Muscle layer of duodenum (tissue), 2 donors: ENCODE measurements around the gene ARHGAP19.

Source experiments
- H3K27ac ChIP-seq: one replicate; pipeline ENCODE4 v1.7.0; 2013; ENCODE audit warnings: mild to moderate bottlenecking, low read length
- H3K27me3 ChIP-seq: one replicate; pipeline ENCODE4 v1.7.0; 2013; ENCODE audit warnings: low read depth, mild to moderate bottlenecking, control low read depth, low read length
- H3K36me3 ChIP-seq, 2 donors: one replicate each; pipeline ENCODE4 v1.7.0; 2013; ENCODE audit warnings: low read length in 2 of 2, control low read depth in 1 of 2, mild to moderate bottlenecking in 1 of 2; ENCODE audit not compliant: insufficient read depth in 2 of 2, control insufficient read depth in 1 of 2
- H3K4me1 ChIP-seq, 2 donors: one replicate each; pipeline ENCODE4 v1.7.0; 2013; ENCODE audit warnings: low read length in 2 of 2, mild to moderate bottlenecking in 2 of 2, control low read depth in 1 of 2, moderate library complexity in 1 of 2; ENCODE audit not compliant: insufficient read depth in 2 of 2, control insufficient read depth in 1 of 2
- H3K4me3 ChIP-seq, 2 donors: one replicate each; pipeline ENCODE4 v1.7.0; 2013; ENCODE audit warnings: low read length in 2 of 2, low read depth in 1 of 2, mild to moderate bottlenecking in 1 of 2
- H3K9me3 ChIP-seq, 2 donors: one replicate each; pipeline ENCODE4 v1.7.0; 2013; ENCODE audit warnings: low read length in 2 of 2, control low read depth in 1 of 2, mild to moderate bottlenecking in 1 of 2; ENCODE audit not compliant: control insufficient read depth in 1 of 2
- donor health status: healthy.

Gene ARHGAP19

GRCh38 chr10:97332591-97333350 is 40.3 kb upstream of the ARHGAP19 start:
- H3K27me3 ChIP-seq, result no peaks in the 10 kb centered on the region
- peak overlapping the region; percentile 96 for H3K27ac ChIP-seq
- H3K9me3 ChIP-seq, result no peaks in the 10 kb centered on the region
- peaks cover 4 to 10% of the 10 kb centered on the region in 2 donors for H3K36me3 ChIP-seq
- peaks cover 10 to 28% of the 10 kb centered on the region in 2 donors for H3K4me1 ChIP-seq
- peak overlapping the region; percentile 87 to 91 for H3K4me3 ChIP-seq

GRCh38 chr10:97331153-97331703 is 38.8 kb upstream of the ARHGAP19 start:
- no peak overlapping the region for H3K27ac ChIP-seq
- H3K4me3 ChIP-seq, result peak overlapping the region in 1 of 2 donors; percentile 87
- H3K36me3 ChIP-seq, result peaks cover 4 to 10% of the 10 kb centered on the region in 2 donors
- H3K9me3 ChIP-seq, result no peaks in the 10 kb centered on the region
- H3K27me3 ChIP-seq, result no peaks in the 10 kb centered on the region
- H3K4me1 ChIP-seq, result peaks cover 10 to 24% of the 10 kb centered on the region in 2 donors

- Histone ChIP-seq H3K27ac (peak overlapping the region; percentile 36), H3K36me3 (peaks cover 4 to 10% of the 10 kb centered on the region in 2 donors), H3K27me3 (no peaks in the 10 kb centered on the region), H3K4me1 (peaks cover 10 to 24% of the 10 kb centered on the region in 2 donors), H3K9me3 (no peaks in the 10 kb centered on the region), H3K4me3 (no peak overlapping the region)
These were observed 37.3 kb upstream of the ARHGAP19 start for GRCh38 chr10:97329766-97330165.

- Histone ChIP-seq H3K4me1 (peaks cover 10 to 24% of the 10 kb centered on the region in 2 donors), H3K9me3 (no peaks in the 10 kb centered on the region), H3K27me3 (no peaks in the 10 kb centered on the region), H3K4me3 (no peak overlapping the region), H3K36me3 (peaks cover 4 to 10% of the 10 kb centered on the region in 2 donors), H3K27ac (peak overlapping the region; percentile 19)
These were observed 36.4 kb upstream of the ARHGAP19 start for GRCh38 chr10:97328646-97329453.

GRCh38 chr10:97327348-97328294 is 35.2 kb upstream of the ARHGAP19 start:
- H3K9me3 ChIP-seq, result no peaks in the 10 kb centered on the region
- H3K27ac ChIP-seq, result no peak overlapping the region
- peaks cover 4 to 10% of the 10 kb centered on the region in 2 donors for H3K36me3 ChIP-seq
- peaks cover 9 to 20% of the 10 kb centered on the region in 2 donors for H3K4me1 ChIP-seq
- H3K27me3 ChIP-seq, result no peaks in the 10 kb centered on the region
- H3K4me3 ChIP-seq, result no peak overlapping the region

- H3K36me3 ChIP-seq, result peaks cover 4 to 10% of the 10 kb centered on the region in 2 donors
These were observed 33.3 kb upstream of the ARHGAP19 start for GRCh38 chr10:97325754-97326153.

GRCh38 chr10:97323501-97323900 is 31.1 kb upstream of the ARHGAP19 start:
- no peaks in the 10 kb centered on the region for H3K27me3 ChIP-seq
- no peak overlapping the region for H3K4me3 ChIP-seq
- H3K36me3 ChIP-seq, result peaks cover 0 to under 1% of the 10 kb centered on the region in 2 donors
- H3K27ac ChIP-seq, result no peak overlapping the region
- no peaks in the 10 kb centered on the region for H3K9me3 ChIP-seq
- H3K4me1 ChIP-seq, result peaks cover 5 to 20% of the 10 kb centered on the region in 2 donors

More at GRCh38 chr10:97325754-97326153, 33.3 kb upstream of the ARHGAP19 start:
- H3K9me3 ChIP-seq, result no peaks in the 10 kb centered on the region
- no peak overlapping the region for H3K4me3 ChIP-seq
- peaks cover 5 to 17% of the 10 kb centered on the region in 2 donors for H3K4me1 ChIP-seq
- no peak overlapping the region for H3K27ac ChIP-seq
- no peaks in the 10 kb centered on the region for H3K27me3 ChIP-seq

GRCh38 chr10:97321804-97322190 is 29.4 kb upstream of the ARHGAP19 start:
- peak overlapping the region; percentile 75 for H3K27ac ChIP-seq
- no peaks in the 10 kb centered on the region for H3K36me3 ChIP-seq

GRCh38 chr10:97321032-97321803 is 28.8 kb upstream of the ARHGAP19 start:
- Histone ChIP-seq H3K27me3 (no peaks in the 10 kb centered on the region), H3K4me3 (peak overlapping the region; percentile 51 to 84), H3K4me1 (peaks cover 5 to 20% of the 10 kb centered on the region in 2 donors), H3K27ac (peak overlapping the region; percentile 75), H3K9me3 (no peaks in the 10 kb centered on the region), H3K36me3 (no peaks in the 10 kb centered on the region)

More at GRCh38 chr10:97321804-97322190, 29.4 kb upstream of the ARHGAP19 start:
- Histone ChIP-seq H3K4me3 (peak overlapping the region; percentile 51 to 84), H3K27me3 (no peaks in the 10 kb centered on the region), H3K9me3 (no peaks in the 10 kb centered on the region), H3K4me1 (peaks cover 5 to 20% of the 10 kb centered on the region in 2 donors)

GRCh38 chr10:97320480-97321031 is 28.1 kb upstream of the ARHGAP19 start:
- H3K27ac ChIP-seq, result peak overlapping the region; percentile 75
- no peaks in the 10 kb centered on the region for H3K27me3 ChIP-seq
- no peaks in the 10 kb centered on the region for H3K9me3 ChIP-seq
- H3K4me1 ChIP-seq, result peaks cover 5 to 20% of the 10 kb centered on the region in 2 donors
- peak overlapping the region; percentile 51 to 84 for H3K4me3 ChIP-seq
- no peaks in the 10 kb centered on the region for H3K36me3 ChIP-seq
